Jurkat, Clone E6-1 (cell line): Measurements from ENCODE around the gene C11orf58.

ENCODE experiments used
- DNase-seq: peaks from one replicate; pipeline ENCODE4 v3.0.0-alpha.2; 2011; ENCODE audit warnings: low read depth, low spot score
- H3K4me3 ChIP-seq: 2 replicates; pipeline ENCODE4 v1.5.1; 2011; ENCODE audit warnings: mild to moderate bottlenecking, low read length, control low read depth, moderate library complexity

C11orf58 gene

DNA sequence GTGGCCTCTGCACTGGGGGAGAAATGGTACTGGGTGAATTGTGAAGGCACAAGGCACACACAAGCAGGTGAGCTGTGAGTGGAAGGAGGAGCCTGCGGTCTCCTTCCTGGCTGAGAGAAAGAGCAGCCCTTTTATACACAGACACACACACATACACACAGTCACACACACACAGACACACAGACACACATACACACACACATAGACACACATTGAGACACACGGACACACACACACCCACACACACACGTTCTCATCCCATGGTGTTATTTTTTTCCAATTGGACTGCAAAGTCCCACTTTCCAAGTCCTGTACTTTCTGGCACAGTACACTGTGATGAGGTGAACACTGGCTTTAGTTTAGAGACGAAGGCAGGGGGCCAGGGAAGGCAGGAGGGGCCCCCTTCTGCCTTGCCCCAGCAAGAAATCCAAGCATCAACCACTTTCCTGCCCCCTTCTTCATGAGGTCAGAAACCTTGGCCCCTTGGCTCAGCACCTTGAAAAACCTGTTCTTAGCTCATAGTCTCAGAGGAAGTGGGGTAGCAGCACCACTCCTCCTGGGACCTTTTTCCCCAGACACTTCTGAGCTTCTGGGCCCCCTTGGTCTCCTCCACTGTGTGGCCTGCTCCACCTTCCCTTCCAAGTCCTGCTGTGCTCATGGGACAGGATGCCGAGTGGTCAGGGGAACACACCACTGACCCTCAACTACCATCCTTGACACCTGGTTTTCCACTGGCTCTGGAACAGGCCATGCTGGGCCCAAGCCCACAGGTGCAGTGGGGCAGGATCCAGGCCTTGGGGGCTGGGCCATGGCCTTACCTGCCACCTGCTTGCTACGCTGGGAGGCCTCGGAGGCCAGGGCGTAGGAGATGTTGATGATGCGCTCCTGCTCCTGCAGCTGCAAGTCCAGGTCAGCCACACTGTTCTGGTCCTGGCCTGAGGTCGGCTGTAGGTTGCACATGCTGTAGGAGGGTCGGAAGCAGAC, 43.8 kb downstream of the C11orf58 start:
- no peak overlapping the region for H3K4me3 ChIP-seq
- DNase-seq: no peak

DNA sequence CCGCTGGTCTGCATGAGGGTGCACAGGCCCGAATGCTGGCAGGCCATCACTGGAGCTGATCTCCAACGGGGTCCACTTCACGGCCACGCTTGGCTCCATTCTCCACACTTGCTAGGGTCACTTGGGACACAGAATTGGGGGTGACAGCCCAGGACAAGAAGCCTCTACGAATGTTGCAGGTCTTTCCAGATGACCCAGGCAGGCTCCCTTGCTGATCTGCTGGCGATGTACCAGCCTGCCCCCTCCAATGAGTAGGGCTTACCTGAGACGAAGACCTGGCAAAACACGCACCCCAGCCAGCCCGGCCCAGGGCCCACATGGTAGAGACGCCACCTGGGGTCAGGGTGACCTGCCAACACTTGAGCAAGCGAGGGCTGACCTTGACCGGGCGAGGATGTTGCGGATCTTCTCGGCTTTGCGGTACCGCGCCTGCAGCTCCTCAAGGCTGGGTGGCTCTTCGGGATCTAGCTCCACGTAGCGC, 44.9 kb downstream of the C11orf58 start:
- H3K4me3 ChIP-seq: no peak overlapping the region
- DNase-seq: no peak

DNA sequence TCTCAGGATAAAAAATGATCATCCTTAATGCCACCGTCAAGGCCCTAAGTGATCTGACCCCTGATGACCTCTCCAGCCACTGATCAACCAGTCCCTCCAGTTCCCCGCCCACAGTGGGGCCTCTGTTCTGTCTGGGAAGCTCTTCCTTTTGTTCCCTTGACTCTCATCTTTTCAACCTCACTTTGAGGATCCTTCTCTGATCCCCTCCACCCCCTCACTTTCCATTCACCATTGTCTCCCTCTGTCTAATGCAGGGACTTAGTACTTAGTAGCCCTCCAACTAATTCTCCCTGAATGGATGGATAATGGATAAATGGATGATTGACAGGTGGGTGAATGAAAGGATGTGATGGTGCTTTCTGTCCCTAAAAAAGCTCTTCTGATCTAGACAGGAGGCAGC, 45.6 kb downstream of the C11orf58 start:
- DNase-seq: no peak
- H3K4me3 ChIP-seq: no peak overlapping the region

DNA sequence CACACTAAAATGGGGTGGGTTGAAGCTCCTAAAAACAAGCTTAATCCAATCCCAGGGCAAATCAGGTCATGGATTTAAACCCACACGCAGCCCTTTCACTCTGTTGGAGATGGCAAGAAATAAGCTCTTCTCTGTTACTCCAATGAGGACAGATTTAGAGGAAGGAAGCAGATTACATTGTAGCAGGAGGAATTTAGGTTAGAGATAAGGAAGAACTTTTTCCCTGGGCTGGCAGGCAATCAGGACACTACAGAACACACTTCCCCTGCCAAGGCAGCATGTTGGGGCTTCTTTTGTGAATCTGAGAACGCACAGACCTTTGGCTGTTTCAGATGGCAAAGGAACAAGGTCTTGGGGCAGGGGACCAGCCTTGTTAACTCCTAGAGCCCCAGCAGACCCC, 46.2 kb downstream of the C11orf58 start:
- no peak for DNase-seq

DNA sequence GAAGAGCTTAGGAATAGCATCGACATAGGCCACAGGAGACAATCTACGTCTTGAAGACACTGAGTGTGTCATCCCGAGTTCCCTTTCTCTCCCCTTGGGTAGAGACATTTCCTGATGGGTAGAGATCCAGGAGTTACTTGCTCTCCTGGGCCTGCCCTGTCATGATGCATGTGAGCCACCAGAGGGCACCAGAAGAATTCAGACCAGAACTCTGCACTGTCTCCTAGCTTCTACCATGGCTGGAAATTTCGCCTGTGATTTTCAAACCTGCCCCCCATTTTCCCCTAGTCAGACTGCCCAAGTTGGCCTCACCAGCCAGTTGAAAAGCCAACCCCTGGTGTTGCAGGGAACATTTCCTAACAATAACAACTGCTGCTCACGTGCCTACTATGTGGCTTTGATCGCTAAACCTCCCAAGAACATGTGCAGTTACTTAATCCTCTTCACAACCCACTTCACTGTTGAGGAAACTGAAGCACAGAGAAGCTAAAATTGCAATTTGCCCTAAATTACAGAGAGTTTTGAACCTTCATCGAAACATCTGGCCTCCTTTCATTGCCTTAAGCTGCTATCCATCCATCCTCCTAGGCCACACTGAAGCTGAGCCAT, 47.2 kb downstream of the C11orf58 start:
- peak; percentile 58 for DNase-seq
- no peak overlapping the region for H3K4me3 ChIP-seq

More for the DNA sequence above, 46.2 kb downstream of the C11orf58 start:
- no peak overlapping the region for H3K4me3 ChIP-seq

DNA sequence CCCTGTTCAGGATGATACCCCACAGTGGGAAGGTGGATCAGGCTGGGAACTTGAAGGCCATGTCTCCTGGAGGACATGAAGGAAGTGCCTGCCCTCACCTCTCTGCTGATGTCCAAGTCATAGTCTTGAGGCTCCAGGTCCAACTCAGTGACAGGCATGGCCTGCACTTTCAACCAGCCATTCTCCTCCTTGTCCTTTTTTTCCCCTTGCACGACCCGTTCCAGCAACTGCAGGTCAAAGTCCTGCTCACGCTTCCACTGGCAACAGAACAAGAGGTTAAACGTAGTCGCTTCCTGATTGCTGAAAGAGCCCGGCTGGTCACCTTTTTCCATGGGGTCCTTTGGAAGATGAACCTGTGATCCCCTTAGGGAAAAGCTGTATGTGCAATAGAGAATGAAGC, 47.7 kb downstream of the C11orf58 start:
- H3K4me3 ChIP-seq: no peak overlapping the region
- no peak for DNase-seq

DNA sequence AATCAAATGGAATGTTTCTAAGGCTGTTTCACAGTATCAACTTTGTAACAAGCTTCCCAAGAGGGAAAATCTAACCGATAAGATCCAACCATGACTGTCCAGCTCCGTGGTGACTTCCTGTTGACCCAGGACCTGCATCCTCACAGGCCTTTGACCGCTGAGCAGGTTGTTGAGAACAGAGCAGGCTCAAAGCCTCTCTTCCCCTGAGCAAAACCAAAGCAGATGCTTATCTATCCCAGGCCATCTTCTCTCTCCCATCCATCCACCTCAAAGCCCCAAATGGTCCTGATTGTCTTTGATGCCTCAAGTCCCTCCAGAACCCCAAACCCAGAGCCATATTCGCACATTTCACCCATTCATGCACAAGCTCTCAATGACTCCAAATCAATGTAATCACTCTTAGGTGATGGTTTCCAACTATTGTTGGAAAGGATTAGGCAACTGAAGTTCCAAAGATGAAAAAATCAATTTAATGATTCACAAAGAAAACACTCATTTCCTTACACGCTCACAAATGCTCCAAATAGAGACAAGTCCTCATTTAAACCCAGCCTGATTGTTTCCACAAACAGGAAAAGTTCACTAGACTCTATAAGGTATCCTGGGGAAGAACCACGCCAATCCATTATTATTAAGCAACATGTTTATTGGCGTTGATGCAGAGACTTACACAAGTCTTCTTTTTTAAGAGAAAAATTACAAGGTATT, 48.7 kb downstream of the C11orf58 start:
- DNase-seq: no peak
- H3K4me3 ChIP-seq: no peak overlapping the region

DNA sequence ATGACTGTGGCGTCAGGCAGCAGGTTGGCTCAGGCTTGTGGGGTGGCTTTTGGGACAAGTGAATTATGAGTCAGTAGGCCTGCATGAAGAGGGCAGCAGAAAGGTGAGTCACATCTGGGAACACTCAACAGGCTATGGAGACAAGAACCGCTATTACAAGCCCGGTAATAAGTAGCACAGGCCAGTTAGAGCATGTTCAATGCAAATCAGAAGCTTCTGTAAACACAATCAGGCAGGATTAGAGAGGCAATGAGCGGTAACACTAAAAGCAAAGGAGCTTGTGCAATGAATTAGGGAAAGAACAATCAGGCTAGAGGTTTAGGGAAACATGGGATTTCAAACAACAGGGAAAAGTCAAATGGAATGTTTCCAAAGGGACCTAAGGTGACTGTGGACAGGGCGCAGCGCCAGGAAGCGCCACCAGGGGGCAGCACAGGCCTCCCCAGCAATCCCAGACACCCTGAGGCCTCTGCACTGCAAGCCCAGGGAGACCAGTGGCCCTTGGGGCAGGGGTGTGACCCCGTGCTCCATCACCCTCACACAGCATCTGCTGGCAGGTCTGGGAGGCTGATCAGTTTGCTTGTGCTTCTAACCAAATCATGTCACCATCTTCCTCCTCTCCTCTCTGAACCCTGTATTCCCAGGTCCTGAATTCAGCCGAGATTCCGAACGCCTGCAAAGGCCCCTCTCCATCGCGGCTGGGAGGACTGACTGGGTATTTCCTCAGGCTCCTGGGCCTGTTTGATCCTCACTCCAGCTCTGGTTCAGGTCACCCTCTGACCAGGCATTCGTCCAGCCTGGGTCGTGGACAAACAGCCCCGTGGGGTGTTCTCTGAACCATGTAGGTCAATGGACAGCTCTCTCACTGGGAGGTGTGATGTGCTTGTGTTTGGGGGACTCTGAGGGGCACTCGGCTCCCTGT, 50.0 kb downstream of the C11orf58 start:
- H3K4me3 ChIP-seq: no peak overlapping the region
- peak; percentile 16 for DNase-seq

DNA sequence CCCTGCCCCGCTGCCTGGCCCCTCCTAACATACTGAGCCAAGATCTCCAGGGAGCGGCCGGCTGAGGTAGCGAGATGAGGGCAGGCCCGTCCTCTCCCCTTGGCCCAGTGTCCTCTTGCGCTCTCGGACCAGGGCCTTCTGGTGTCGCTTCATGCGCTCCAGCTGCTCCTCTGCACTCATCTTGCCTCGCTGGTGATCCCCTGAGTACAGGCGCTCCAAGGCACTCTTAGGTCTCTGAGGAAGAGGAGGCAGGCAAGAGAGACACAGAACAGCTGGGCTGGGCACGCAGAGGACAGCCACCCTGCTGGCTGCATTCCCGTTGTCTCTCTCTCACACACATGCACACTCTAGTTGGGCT, 50.6 kb downstream of the C11orf58 start:
- no peak overlapping the region for H3K4me3 ChIP-seq
- DNase-seq: no peak

DNA sequence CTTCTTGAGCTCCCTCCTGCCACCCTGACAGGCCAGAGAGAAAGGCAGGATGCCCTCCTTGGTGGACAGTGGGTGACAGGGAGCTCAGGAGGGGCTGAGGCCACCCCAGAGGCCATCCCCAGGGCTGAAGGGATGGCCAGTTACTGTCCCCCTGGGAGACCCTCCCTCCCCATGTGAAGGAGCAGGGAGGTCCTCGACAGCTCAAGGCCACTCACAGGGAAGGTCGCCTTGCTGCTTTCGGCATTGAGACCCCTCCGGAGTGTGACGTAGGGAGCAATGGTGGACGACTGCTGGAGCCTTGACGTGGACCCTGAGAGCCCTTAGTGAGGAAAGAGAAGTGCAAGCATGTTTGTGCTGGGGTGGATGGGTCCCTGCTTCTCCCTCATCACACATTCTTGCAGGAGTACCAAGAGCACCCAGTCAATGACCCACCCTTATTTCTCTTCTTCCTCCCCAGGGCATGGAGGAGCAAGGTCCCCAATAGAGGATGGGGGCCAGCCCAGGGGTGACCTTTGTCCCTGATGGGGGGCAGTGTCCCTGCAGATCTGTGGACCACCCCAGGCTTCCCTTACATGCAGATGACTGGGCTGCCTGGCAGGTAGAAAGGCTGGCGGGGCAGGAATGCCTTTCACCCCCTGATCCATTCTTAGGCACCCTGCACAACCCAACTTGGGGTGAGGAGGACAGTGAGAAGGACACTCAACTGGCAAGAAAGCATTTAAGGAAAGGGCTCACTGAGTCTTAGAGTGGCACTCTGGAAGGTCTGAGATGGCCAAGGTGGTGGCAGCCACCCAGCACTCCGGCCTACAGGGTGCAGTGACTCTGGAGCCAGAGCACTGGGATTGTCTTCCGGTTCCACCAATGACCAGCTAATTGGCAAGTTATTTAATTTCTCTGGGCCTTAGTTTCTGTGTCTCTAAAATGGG, 51.4 kb downstream of the C11orf58 start:
- DNase-seq: no peak
- no peak overlapping the region for H3K4me3 ChIP-seq

DNA sequence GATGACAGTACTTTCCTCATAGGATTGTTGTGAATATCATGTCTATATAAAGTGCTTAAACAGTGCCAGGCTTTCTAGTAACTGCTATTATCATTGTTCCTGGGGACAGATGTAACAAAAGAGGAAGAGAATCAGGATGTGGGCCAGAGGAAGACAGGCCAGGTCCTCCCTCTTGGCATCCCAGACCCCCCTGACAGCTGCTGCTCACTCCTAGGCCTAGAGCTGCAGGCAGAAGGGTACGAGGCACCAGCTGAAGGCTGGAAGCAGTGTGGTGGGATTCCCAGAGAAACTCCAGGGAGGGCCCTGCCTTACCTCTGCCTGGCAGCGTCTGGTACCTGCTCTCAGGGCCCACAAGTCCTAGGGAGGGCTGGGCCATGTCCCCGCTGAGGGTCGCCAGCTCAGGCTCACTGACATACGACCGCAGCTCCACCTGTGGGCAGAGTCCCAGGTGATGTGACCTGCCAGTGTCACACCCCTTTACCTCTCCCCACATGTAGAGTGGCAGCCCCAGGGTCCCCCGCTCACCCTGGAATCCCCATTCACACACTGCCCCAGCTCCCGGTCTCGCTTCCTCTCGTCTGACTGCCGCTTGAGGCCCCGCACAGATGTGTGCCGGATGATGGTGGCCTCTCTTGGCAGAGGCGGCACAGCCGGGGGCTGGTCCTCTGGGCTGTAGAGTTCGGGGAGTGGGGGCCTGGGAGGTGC, 52.2 kb downstream of the C11orf58 start:
- no peak overlapping the region for H3K4me3 ChIP-seq
- no peak for DNase-seq

DNA sequence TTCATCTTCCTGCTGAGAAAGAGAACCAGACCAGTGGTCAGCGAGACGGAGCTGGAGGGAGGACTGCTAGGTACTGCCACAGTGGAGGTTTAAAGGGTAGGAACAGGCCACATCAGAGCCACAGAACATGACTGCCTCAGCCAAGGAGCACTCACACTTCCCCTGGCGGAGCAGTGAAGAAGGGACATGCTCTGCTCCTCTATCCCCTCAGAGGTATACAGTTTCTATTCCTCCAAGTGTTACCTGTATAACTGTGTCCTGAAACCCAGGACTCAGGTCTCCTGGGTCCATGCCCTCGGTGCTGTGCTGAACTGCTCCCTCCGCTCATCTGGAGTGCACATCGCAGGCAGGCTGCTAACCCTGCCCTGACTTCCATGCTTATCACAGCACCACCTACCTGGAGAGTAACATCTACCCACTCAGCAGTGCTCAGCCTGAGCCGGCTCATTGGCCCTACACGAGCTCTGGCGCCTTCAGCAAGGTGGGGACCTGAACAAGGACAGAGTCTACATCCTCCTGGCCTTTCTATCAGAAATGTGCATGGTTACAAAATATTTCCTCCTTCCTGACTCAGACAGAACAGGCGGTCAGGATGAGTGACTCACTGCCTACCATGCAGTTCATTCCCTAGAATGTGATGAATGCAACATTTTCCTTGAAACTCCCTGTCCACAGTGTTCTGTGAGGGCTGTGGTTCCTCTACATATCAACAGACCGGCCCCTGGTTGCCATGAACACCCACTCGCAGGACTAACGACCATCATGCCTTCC, 52.9 kb downstream of the C11orf58 start:
- no peak overlapping the region for H3K4me3 ChIP-seq
- DNase-seq: no peak

DNA sequence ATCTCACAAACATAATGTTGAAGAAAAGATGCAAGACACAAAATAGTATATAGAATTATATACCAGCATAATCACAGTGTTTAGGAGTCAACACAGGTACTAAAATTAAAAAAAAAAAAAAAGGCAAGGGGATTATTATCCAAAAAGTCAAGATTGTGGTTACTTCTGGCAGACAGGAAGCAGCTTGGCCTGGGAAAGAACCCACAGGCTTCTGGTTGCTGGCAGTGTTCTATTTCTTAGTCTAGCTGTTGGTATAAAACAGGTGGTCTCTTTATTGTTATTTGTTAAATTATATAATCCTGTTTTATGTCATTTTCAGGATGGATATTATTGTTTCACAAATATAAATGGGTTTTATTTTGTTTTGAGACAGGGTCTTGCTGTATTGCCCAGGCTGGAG, 54.0 kb downstream of the C11orf58 start:
- peak; percentile 39 for DNase-seq

DNA sequence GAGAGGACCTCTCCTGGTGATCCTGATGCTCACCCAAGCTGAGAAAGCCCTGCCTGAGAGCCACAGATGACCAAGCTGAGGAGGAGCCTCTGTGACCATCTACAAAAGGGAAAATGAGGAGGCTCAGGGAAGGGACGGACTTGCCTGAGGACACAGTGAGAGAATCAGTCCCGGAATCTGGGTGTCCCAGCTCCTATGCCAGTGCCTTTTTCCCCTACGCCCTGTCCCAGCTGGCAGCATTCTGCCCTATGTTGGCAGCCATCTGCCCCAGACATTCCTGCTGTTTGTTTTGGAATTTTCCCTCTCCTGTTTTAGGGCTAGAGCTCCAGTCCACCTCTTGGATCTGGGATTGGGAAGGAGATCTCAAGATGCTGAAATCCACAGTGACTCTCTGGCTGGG, 54.6 kb downstream of the C11orf58 start:
- no peak for DNase-seq
- H3K4me3 ChIP-seq: no peak overlapping the region

More for the DNA sequence above, 54.0 kb downstream of the C11orf58 start:
- no peak overlapping the region for H3K4me3 ChIP-seq

DNA sequence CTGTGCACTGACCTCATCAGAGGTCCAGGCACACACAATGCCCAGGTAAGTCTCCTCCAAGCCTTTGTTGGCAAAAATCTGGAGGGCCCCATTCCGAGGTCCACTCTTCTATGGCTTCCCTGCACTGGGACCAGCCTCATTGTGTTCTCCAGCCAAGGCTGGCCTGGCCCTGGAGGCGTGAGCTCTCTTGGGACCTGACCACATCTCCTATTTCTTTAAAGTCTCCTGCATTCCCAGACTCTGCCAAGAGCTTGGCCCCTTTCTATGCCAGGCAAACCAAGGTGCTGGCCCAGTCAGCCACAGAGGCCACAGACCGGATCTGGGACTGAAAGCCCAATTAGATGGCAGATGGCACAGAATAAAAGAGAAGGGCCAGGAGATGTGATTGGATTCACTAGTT, 55.1 kb downstream of the C11orf58 start:
- no peak for DNase-seq
- H3K4me3 ChIP-seq: no peak overlapping the region

DNA sequence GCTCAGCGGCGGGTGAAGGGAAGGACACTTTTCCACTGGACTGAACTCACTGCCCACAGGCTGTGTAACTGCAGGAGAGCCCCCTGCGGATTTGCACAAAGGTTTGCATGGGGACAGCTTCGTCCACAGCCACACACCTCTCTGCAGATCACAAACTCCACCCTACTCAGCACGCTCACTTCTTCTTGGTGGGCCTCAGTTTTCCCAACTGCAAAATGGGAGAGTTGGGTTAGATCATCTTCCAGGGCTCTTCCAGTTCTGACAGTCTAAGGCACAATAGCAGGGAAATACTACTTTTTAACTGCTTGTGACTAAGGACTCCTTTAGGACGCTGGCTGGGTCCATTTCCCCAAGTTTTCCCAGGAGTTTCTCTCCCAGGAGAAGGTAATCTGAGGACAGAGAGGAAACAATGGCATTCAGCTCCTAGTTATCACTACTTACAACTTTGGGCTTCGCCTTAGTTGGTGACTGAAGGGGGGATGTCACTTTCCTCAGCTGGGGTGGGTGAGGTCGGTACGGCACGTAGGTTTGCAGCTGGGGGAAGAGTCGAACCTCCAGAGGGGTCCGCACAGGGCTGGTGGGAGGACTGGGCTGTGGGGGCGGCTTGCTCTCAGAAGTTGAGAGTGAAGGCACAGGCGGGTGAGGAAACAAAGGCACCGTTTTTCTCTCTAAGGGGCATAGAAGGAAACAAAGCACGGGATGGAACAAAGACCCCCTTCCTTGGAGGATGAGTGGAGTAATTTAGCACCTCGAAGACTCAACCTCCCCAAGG, 55.8 kb downstream of the C11orf58 start:
- H3K4me3 ChIP-seq: no peak overlapping the region
- DNase-seq: no peak
